Measurements from ENCODE around the gene COL5A1.

- TF ChIP-seq EZH2 (IDR thresholded peaks at IDR 0.05) (no peak), CTCF (IDR thresholded peaks at IDR 0.05) (no peak), EZH2phosphoT487 (IDR thresholded peaks at IDR 0.05) (no peak)
Observed at GRCh38 chr9:134732392-134733110, 90.9 kb downstream of the COL5A1 start.
